Stimulated activated CD8-positive, alpha-beta memory T cell treated with anti-CD3 and anti-CD28 coated beads, Interleukin-12 subunit alpha, Interleukin-12 subunit beta, amount 100 ng/mL, for 24 hours (primary cell): Measurements from ENCODE around the gene INF2.

Source experiments
- DNase-seq: peaks from one replicate; pipeline ENCODE4 v3.0.0-alpha.2; 2020; ENCODE audit errors: extremely low read depth

INF2 gene

DNA sequence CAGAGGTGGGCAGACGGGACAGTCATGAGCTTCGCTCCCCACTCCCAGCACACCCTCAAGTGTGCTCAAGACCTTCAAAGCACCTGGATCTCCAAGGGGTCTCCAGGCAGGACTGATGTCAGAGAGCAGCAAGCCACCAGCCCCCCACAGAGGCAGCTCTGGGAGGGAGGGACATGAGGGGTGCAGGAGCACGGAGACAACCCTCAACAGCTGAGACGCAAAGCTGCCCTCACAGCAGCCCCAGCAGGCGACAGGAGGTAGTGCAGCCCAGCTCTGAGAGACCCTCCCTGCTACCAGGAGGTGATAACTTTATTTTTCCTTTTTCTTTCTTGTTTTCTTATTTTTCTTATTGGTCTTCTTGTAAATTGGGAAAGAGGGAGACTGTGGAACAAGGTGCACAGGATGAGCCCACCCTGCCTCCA lies 81.4 kb downstream of the INF2 start:
- no peak for DNase-seq

GRCh38 chr14:104771374-104771773 lies 82.0 kb downstream of the INF2 start:
- DNase-seq: no peak
